Stimulated activated CD4-positive, alpha-beta T cell treated with anti-CD3 and anti-CD28 coated beads, TNF-alpha, amount 100 ng/mL, for 24 hours (primary cell): ENCODE data around the gene ADD3.
A peak's percentile ranks its signal among the peaks of the same experiment; 100 is the strongest.

ENCODE experiments used
- DNase-seq, 3 experiments: peaks; one replicate each; pipeline ENCODE4 v3.0.0-alpha.2; 2020; ENCODE audit warnings: low read depth in 3 of 3

Gene ADD3

DNA sequence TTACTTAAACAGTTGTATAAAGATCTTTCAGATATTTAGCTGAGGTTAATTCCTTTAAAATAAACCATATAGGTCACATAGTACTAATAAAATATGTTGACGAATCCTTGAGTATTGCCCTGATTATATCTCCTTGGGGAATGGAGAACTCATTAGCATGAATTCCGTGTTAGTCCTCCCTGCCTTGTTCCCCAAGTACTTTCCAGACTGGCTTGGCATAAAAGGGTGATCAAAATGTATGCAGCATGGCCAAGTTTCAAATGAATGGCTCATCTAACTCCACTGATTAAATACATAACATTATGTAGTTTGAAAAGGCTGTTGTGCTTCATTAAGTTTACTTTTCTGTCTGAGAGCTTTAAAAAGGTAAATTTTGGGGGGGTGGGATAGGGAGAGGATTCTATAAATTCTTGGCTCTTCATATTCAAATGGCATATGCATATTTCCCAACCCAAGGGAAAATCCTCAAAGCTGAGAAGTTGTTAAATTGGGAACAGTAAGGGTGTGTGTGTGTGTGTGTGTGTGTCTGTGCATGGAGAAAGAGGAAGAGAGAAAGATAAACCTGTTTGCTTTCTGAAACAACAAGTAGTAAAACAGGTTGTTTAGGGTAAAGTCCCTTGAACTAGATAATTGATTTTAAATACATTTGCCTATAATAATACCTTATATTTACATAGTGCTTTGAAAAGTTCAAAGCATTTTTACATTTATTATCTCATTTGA is 4.8 kb upstream of the ADD3 start:
- no peak for DNase-seq

DNA sequence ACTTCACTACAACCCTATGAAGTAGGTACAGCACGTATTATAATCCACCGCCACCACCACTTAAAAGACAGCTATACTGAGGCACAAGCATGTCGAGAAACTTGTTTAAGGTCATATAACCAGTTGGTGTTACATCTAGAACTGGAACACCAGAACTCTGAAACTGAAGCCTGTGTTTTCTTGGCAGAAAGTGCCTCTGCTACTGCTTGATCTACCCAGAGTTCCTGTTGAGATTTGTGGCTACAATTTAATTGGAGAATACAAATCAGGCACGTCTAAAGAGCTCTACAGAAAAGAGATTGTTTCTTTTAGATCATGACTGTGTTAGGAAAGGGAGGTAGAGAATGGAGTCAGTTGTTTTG is 4.3 kb upstream of the ADD3 start:
- DNase-seq = no peak

DNA sequence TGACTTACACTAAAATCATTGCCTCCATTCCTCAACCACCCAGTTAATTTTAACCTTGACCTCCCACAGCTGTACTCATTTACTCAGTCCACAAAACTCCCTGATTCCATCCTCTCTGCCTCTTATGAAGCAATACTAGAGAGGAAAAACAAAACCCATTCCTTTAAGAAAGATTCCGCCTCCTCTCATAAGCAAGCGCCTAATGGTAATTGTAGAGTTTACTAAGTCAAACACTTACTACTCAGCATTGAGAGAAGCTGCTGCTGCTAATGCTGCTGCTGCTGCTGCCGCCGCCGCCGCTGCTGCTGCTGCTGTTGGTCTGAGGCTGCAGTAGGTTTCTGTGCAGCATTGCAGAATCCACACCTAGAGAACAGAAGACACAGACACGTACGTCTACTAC is 2.1 kb upstream of the ADD3 start:
- no peak for DNase-seq

DNA sequence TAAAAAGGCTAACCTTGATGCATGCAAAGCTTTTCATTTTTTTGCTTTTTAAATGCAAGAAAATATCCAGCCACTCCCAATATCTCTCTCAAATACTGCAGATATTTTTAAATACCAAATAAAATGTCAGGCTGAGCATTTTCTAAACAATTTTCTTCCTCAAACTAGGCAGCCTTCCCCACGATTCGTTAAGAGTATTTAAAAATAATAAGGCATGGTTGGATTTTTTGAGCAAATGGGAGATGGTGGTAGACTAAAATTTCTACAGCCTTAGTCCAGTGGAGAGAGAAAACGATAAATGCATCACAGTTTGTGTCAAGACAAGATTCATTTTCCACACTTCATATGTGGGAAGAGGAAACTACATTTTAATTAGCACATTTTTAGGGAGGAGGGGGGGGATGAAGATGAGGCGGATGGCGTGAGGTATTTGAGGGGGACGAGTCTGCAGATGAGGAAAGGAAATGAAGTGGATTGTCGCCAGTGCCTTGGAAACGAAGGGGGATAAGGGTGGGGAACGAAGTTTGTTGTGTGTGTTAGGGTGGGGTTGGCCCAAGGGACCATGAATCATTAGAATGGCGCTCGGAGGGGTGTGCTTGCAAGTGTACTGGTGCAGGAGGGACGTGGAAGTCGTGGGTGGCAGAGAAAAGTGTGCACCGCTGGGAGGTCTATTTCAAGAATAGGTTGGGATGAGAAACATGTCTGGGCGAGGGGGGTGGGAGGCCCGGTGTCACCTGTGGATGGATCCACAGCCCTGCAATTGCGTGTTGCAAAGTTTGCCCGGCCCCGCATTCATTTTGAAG is 1.2 kb upstream of the ADD3 start:
- DNase-seq = peak in 1 of 3 experiments; percentile 15

DNA sequence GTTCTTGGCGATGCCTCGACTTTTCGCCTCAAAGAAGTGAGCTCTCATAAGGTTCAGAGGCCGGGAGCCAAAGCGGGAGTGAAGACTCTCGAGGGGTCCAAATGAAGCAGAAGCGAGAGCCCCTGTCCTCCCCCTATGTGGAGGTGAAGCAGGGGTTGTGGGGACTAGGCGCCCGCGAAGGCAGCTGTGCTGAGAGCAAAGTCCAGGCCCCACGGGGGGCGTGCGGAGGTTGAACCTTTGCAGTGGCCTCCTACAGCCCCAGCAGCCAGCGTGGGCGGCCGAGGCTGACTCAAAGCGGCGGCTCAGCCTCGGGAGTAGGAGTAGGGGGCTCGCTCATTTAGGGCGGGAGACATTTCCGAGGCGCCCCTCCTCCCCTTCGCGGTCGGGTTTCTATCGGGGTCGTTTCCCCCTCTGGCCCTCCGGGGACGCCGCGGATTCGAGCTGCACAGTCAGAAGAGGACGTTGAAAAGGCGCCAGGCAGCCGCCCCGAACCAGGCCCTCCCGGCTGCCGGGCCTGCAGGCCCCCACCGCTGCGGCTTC is 553 bp upstream of the ADD3 start:
- DNase-seq = peak in 2 of 3 experiments; percentile 25 to 58

DNA sequence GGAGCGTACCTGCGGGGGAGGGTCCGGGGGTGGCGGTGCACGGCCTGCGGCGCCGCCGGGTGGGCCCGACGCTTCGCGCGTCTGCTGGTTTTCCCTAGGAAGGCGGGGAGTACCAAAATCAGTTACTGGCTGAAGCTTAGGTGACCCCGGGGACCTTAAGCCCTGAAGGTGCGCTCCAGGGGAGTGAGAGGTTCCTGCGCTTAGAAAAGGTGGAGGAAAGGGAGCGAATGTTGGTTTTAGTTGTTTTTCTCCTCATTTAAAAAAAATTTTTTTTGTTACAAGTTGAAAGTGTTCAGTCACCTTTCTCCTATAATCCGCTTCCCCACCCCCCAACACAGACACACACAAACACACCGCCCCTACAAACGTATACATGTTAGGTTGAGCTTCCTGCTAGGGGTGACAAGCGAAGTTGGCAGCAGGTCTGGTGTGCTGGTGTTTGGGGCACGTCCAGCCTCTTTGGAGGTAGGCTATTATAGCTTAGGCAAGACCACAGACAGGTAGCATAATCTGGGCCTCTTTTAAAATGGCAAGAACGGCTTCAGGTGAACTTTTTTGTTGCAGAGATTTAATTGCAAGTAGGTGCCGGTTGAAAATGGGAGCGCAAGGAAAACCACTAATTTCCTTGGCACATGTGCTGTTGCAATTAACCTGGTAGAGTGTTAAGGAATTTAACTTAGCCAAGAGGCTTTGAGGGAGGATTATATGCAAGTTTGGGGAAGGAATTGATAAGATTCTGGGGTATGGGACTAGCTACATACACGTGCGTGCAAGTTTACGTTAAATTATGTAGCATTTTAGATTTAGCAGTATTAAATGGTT is 945 bp downstream of the ADD3 start:
- peak in 2 of 3 experiments; percentile 17 to 37 for DNase-seq

DNA sequence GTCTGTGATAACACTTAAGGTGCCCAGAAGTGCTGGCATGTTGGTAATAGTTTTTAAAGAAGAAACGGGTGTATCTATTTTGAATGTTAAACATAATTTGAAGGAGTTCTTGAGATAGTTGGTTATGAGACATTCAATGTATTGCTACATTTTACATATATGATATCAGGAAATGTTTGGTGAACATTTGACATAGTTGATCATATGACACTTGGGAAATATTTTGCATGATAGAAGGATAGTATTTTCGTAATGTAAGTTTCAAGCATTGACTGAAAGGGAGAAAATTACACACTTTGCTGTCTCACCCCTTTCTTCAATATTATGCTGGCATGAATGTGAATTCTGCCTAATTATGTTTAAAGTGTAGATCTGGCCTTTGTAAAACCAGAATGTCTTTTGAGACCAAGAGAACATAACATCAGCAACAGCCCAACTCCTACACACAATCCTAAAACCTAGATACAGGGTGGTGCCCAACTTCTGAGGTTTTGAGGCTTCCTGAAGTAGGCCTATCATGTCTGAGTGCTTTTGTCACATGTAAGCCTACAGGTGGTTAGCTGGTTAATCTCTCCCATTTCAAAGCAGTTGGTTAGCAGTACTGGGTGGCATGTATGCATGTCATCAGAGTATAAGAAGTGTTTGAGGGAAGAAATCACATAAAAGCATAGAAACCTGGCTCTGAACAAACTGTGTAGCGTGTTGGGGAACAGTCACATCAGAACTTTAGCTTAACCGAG is 2.1 kb downstream of the ADD3 start:
- peak in 2 of 3 experiments; percentile 11 to 20 for DNase-seq

DNA sequence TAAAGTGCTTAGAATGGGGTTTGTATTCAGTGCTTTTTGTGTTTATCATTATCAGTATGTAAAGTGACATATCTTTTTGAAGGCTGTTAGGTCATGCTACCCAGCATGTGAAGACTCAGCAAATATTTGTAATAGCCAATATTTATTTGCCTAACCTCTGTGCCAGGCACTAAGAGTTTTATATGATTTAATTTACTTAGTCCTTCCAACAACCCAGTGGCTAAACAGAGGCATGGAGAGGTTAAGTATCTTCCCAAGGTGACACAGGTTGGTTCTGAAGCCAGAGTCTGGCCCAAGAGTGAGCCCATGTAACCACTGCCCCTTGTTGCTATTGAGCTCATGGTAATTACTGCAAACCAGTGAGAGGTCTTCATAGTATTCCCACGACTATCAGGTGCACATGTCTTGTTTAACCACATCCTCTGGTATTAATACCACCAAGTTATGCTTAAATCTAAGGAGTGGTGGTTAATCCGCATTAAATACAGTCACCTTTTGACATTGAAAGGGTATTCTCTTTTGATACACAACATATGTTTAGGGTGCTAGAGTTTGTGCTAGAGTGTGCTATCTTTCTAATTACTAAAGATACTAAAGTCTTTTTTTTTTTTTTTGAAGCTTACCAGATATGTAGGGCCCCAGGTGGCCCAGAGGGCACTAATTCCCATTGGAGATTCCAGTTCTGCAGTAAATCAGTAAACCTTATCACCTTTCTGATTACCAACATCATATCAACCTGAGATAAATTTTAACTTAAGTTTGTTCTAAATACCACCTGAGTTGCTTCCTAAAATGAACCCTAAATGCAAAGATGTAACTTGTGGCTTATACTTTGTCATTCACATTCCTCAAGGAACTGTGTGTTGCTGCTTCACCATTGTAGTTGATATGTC is 2.9 kb downstream of the ADD3 start:
- DNase-seq = no peak

DNA sequence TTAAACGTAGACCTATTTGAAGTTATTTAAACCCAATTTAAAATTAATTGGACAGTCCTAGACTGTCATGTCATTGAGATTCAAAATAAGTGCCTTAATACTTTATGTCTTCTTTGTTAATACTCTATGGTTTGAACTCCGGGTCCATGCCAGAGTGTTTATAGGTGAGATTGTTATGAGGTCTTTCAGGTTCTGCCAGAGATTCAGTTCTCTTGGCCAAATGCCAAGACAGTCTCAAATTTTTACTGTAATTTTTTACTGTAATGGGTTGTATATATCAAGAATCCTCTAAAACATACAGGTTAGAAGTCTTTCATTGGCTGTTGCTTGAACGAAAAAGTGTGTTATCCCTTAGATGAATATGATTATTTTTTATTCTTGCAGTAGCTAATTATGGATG is 3.9 kb downstream of the ADD3 start:
- no peak for DNase-seq

DNA sequence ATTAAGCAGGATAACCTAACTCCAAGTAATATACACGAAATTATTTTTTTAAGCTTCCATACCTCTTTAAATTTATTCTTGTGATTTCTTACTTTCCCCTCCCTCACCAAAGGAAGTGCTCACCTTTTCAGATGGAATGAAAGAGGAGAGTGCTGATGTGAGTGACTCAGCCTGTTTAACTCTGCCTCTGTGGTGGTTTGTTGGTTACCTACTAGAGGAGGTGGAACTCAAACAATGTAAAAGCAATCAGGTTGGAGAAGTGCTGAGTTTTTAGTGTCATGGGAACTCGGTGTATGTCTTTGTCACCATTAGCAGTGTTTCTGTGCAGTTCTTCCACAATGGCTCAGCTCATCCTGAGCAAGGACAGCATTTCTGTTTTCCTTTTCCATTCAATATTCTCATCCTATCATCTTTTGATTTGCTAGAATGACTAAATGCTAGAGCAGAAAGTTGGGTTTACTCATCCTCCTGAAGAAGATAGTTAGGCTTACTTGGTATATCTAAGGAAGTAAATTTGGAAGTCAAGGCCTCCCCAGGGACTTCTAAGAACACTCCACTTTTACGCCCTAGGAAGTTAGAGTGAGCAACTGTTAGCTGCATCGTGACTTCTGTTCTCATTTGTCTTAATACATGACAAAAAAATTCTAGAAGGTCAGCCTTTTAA is 6.0 kb downstream of the ADD3 start:
- DNase-seq = no peak

DNA sequence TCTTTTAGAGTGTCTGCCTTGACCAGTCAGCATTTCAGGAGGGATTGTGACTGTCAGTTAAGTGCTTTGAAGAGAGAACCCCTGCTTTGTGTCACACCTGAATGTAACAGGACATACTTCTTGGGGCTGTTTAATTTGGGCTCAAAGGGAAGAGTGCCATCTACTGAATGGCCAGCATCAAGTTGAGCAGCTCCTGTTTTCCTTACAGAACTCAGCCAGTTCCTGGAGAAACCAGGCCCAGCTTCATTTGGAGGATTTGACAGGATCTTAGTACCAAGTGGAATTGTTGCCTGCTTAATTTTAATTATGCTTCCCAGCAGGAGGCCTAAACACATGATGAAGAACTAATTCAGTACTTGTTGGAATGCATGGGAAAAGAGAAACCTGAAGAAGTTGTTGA is 8.3 kb downstream of the ADD3 start:
- no peak for DNase-seq

DNA sequence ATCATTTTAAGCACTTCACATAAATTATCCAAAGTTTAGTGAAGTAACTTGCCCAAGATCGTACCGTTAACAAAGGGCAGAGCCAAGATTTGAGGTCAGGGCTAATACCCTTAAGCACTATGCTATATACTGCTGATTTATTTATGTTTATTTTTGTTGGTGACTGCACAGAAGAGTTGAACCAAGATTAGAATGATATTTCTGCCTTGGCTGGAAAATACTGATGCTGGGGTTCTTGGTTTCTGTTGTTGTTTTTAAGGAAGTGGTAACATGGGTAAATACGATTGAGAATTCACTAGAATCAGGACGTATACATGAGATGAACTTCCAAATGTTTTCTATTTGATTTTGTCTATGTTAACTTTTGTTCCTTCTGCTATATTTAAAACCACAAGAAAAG is 9.3 kb downstream of the ADD3 start:
- DNase-seq = no peak

DNA sequence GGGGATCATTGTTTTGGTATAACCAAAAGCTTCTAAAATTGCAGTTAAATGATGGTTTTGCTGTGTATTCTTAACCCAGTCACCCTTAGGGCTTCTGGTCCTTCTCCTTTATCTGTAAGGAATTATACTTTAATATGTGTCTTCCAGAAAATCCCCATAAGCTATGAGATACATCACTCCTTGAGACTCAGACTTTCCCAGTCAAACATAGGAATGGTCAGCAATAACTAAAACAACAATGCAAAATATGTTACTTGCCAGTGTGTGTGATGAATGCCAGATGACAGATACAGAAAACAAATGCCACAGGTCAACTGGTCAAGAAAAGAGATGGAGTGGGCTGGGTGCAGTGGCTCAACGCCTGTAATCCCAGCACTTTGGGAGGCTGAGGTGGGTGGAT is 10.1 kb downstream of the ADD3 start:
- no peak for DNase-seq

DNA sequence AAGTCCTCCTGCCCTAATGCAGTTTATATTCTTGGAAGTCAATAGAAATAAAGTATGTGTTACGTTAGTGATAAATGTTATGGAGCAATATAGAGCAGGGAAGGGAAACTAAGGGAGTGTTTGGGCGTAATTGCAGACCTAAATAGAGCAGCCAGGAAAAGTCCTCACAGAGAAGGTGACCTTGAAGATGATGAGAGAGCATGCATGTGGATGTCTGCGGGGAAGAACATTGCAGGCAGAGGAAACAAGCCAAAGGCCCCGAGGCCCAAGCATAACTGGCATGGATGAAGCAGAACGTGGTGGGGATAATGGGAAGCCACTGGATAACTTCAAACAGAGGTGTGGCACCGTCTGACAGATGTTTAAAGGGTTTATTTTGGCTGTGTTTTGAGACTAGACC is 12.5 kb downstream of the ADD3 start:
- DNase-seq = no peak

DNA sequence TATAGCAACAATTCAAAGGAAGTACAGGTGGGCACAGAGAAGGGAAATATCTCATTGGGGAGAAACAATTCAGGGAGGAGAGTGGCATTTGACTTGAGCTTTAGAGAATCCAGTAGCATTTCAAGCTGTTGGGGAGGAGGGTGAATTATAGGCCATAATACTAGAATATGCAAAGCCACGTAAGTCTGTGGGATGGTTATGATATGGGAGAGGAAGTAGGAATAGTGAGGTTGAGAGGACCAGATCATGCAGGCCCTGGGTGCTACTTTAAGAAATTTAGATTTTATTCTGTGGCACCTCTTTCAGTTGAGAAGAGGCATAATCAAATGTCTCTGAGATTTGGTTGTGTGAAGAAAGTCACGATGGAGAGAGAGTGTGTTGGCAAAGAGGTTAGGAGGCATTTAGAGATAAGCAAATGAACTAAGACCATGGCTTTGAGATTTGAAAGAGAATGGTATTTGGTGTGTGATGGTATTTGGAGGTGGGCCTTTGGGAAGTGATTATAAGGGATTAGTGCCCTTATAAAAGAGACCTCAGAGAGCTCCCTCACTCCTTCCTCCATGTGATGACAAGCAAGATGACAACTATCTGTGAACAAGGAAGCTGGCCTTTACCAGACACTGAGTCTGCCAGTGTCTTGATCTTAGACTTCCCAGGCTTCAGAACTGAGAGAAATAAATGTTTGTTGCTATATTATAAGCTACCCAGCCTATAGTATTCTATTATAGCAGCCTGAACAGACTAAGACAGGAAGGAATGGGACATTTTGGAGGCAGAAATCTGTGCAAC is 15.1 kb downstream of the ADD3 start:
- DNase-seq = no peak

DNA sequence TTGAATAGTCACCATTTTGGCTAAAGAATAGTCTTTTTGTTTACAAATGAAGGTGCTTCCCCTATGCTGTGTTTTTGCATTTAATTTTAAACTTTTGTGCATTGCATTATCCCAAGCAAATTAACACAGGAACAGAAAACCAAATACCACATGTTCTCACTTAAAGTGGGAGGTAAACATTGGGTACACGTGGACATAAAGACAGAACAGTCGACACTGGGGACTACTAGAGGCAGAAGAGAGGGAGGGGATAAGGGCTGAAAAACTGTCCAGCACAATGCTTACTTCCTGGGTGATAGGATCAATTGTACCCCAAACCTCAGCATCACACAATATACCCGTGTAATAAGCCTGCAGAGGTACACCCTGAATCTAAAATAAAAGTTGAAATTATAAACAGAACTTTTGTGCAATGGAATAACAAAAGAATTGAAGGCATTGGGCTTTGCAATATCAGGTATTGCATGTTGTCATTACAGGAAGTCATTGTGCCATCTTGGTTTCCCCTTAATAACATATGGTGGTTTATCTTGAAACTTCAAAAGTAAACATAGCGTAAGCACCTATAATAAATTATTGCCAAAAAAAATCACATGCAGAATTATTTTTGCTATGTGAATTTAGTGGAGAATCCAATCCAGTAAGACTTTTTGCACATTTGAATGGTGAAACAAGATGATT is 16.1 kb downstream of the ADD3 start:
- no peak for DNase-seq

DNA sequence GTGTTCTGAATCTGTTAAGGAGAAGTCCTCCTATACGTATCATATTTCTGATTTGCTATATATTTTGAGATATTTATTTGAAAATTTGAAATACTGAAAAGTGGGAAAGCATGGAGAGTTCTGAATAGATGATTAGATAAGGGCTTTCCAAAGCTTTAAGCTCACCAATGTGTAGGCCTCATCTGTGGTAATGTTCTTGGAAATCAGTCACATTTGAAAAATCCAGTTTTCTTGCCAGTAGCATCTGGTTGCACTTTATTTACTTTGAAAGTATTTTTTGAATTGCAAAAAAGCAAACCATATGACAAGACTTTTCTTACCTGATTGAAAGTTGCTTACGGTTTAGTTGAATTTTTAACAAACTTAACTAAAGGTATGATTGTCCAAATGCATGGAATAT is 21.7 kb downstream of the ADD3 start:
- no peak for DNase-seq
